Fibroblast of the conjunctiva (primary cell): ENCODE measurements around the gene KCNQ1.
A peak's percentile ranks its signal among the peaks of the same experiment; 100 is the strongest.

Experiments used
- DNase-seq: peaks from one replicate; pipeline ENCODE4 v3.0.0-alpha.2; 2010; ENCODE audit warnings: low read depth

The KCNQ1 gene

GRCh38 chr11:2883979-2884815 is 439.4 kb downstream of the KCNQ1 start:
- DNase-seq, result no peak

- peak; percentile 30 for DNase-seq
Observed at GRCh38 chr11:2885017-2885677, 440.3 kb downstream of the KCNQ1 start.

- peak; percentile 65 for DNase-seq
Observed at GRCh38 chr11:2885678-2886081, 440.9 kb downstream of the KCNQ1 start, which contains the start of gene CDKN1C. Gene CDKN1C (minus strand): TSS chr11:2885775. CDS start chr11:2885456, 319 bp downstream.

- no peak for DNase-seq
Observed at GRCh38 chr11:2886191-2886894, 441.5 kb downstream of the KCNQ1 start.

- no peak for DNase-seq
Observed at GRCh38 chr11:2886936-2887335, 442.1 kb downstream of the KCNQ1 start.

GRCh38 chr11:2887515-2888195 is 442.8 kb downstream of the KCNQ1 start:
- no peak for DNase-seq

- peak; percentile 79 for DNase-seq
Observed at GRCh38 chr11:2888266-2888968, 443.6 kb downstream of the KCNQ1 start.

- no peak for DNase-seq
Observed at GRCh38 chr11:2889362-2890273, 444.8 kb downstream of the KCNQ1 start.

GRCh38 chr11:2890466-2891294 is 445.9 kb downstream of the KCNQ1 start:
- DNase-seq, result no peak

- DNase-seq, result no peak
Observed at GRCh38 chr11:2891326-2892214, 446.8 kb downstream of the KCNQ1 start.

GRCh38 chr11:2892215-2892966 is 447.6 kb downstream of the KCNQ1 start:
- DNase-seq, result peak; percentile 48

GRCh38 chr11:2892967-2893528 is 448.2 kb downstream of the KCNQ1 start:
- no peak for DNase-seq

GRCh38 chr11:2893935-2894334 is 449.1 kb downstream of the KCNQ1 start:
- no peak for DNase-seq

- no peak for DNase-seq
Observed at GRCh38 chr11:2896047-2896446, 451.2 kb downstream of the KCNQ1 start.

GRCh38 chr11:2897048-2897447 is 452.2 kb downstream of the KCNQ1 start:
- no peak for DNase-seq

GRCh38 chr11:2898366-2899079 is 453.7 kb downstream of the KCNQ1 start:
- peak; percentile 67 for DNase-seq
